Renal pelvis (tissue), 12 donors: ENCODE data around the gene DIDO1. TPM values are rescaled to one million over a fixed set of nuclear protein-coding genes. Genes with fewer than 3 reads are reported as not detected.

Source experiments
- DNase-seq: peaks from one replicate; pipeline ENCODE4 v3.0.0-alpha.2; 2013
- long read RNA-seq, 16 experiments: transcript quantifications; one replicate each; lab custom pipeline, GENCODE V29; 2026
- polyA plus RNA-seq, 3 donors: library from polyadenylated mRNA; unstranded; fragments of 120-200 nt; gene quantifications; one replicate each; pipeline ENCODE4 v1.2.1, GENCODE V29; 2013; ENCODE audit not compliant: insufficient read length in 3 of 3

DIDO1 gene
- polyA plus RNA-seq = 10 to 100 TPM; 61.7 to 68.5 (median 64.8) TPM
- long read RNA-seq, donor 1, partial matches to known transcripts = 0 of 5 reads
- long read RNA-seq, donor 1, other reads (novel, unspliced or antisense) = 0 of 5 reads
- long read RNA-seq, donor 2, full-length matches to known transcripts = 13 of 13 reads
- long read RNA-seq, donor 2, partial matches to known transcripts = 0 of 13 reads
- long read RNA-seq, donor 2, other reads (novel, unspliced or antisense) = 0 of 13 reads
- long read RNA-seq, donor 3, partial matches to known transcripts = 0 of 8 reads
- long read RNA-seq, donor 3, other reads (novel, unspliced or antisense) = 0 of 8 reads
- long read RNA-seq, donor 4, full-length matches to known transcripts = 3 of 11 reads
- long read RNA-seq, donor 4, partial matches to known transcripts = 8 of 11 reads
- long read RNA-seq, donor 4, other reads (novel, unspliced or antisense) = 0 of 11 reads
- long read RNA-seq, donor 5, partial matches to known transcripts = 0 of 2 reads
- long read RNA-seq, donor 5, other reads (novel, unspliced or antisense) = 0 of 2 reads
- long read RNA-seq, donor 6, full-length matches to known transcripts = 10 of 10 reads
- long read RNA-seq, donor 6, partial matches to known transcripts = 0 of 10 reads
- long read RNA-seq, donor 6, other reads (novel, unspliced or antisense) = 0 of 10 reads
- long read RNA-seq, donor 7, full-length matches to known transcripts = 7 of 7 reads
- long read RNA-seq, donor 7, partial matches to known transcripts = 0 of 7 reads
- long read RNA-seq, donor 7, other reads (novel, unspliced or antisense) = 0 of 7 reads
- long read RNA-seq, donor 8, full-length matches to known transcripts = 7 of 7 reads
- long read RNA-seq, donor 8, partial matches to known transcripts = 0 of 7 reads
- long read RNA-seq, donor 8, other reads (novel, unspliced or antisense) = 0 of 7 reads
- long read RNA-seq, donor 9, partial matches to known transcripts = 69 of 117 reads
- long read RNA-seq, donor 9, other reads (novel, unspliced or antisense) = 42 of 117 reads
- long read RNA-seq, donor 10, partial matches to known transcripts = 11 of 15 reads
- long read RNA-seq, donor 10, other reads (novel, unspliced or antisense) = 0 of 15 reads
- long read RNA-seq, donor 11, partial matches to known transcripts = 0 of 4 reads
- long read RNA-seq, donor 11, other reads (novel, unspliced or antisense) = 0 of 4 reads
- long read RNA-seq, donor 12, partial matches to known transcripts = 0 of 5 reads
- long read RNA-seq, donor 12, other reads (novel, unspliced or antisense) = 0 of 5 reads
- long read RNA-seq, donor 13, partial matches to known transcripts = 0 of 8 reads
- long read RNA-seq, donor 13, other reads (novel, unspliced or antisense) = 0 of 8 reads
- long read RNA-seq, donor 14, transcript DIDO1-202 (6 exons, 2,707 nt) = major isoform, 6 of 16 reads
- long read RNA-seq, donor 14, partial matches to known transcripts = 9 of 16 reads
- long read RNA-seq, donor 14, other reads (novel, unspliced or antisense) = 0 of 16 reads
- long read RNA-seq, donor 15, full-length matches to known transcripts = 10 of 169 reads
- long read RNA-seq, donor 15, partial matches to known transcripts = 109 of 169 reads
- long read RNA-seq, donor 15, other reads (novel, unspliced or antisense) = 50 of 169 reads
- long read RNA-seq, donor 16, transcript DIDO1-202 (6 exons, 2,707 nt) = major isoform, 9 of 122 reads
- long read RNA-seq, donor 16, partial matches to known transcripts = 68 of 122 reads
- long read RNA-seq, donor 16, other reads (novel, unspliced or antisense) = 44 of 122 reads

DNA sequence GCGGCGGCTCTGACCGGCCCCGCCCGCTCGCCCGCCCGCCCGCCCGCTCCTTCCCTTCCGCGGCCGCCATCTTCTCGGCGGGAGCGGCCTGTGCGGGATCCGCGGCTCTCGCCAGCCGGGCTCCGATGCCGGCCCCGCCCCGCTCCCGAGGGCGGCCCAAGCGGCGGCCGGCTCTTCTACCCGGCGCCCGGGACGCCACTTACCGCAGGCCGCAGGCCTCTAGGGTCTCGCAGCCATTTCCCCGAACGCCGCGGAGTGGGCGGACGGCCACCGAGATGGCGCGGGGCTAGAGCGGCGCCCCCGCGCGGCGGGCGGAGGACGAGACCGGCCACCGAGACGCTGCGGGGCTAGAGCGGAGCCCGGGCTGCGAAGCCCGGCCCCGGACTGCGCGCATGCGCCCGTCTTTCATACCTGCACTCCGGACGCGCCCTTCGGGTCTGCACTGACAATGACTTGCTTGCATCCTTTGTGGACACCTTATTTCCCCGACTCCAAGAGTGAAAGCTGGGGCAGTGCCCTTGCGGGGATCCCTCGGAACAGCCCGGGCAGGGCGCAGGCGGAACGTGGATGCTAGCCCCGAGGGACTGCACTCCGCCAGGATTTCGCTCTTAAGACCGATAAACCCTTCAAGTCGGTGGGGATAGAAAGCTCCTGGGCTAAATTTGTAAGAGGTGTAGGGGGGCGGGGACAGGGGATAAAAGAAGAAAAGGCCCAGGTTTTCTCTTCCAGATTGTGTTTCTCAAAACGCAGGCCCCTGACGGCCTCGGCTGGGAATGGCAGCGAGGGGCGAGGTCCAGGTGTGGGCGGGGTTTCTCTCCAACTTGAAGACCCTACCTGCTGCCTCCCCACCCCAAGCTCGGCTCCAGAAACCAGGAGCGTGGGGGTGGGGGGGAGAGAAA, at the start of gene DIDO1:
Gene DIDO1 (minus strand): TSS at position 277 of the 899 bp plus-strand sequence.
- peak; percentile 85 for DNase-seq

DNA sequence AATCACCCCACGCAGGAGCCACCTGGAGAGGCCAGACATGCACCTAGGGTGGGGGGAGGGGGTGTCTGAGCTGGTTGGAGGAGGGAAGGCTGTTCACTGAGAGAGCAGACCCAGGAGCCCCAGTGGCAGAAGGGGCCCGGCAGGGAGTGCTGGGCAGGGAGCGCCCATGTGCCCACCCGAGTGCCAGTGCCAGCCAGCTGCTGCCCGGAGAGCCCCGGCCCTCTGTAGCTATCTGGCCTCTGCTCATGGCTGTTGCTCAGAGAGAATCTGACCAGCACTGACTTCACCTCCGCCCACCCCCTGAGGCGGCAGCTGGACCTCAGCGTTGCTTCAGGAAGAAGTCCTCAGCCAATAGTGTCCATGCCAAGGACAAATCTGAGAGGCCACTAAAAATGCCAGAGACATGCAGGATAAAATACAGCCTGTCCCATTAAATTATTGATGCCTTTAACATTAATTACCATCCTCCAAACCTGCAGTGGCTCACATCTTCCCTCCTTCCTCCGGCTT, 49.0 kb upstream of the DIDO1 start:
- no peak for DNase-seq

DNA sequence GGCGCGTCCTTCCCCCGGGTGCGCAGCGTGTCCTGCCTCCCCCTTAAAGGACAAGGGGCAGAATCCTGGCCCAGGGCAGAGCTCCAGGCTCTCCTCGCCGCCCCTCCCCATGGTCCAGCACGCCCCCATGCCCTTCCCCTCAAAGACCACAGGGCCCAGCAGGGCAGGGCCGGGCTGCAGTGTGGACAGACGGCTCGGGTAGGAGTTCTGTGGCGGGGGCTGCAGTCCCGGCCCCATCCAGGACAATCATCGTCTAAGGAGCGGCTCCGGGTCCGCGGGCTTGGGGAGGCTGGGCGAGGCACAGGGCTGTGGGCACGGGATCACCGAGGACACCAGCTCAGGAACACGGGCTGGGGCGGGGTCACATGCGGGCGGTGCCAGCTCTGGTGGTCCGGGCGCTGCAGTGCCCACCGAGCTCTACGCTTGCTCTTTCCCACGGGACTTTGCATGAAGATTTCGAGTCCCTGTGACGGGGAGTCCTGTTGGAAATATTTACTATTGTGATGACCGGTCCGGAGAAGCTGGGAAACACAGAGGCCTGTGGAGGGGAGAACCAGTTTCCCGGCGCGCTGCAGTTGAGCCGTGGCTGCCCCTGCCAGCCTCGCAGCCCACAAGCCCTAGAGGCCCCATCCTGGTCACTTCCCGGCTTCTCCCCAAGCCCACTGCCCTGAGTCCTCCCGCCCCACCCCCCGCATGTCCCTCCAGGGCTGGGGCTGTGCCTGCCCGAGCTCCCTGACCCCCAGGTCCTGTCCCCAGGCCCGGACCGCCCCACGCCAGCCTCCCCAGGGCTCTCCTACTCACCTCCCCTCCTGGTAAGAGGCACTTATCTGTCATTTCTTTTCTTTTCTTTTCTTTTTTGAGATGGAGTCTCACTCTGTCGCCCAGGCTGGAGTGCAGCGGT, 46.8 kb upstream of the DIDO1 start:
- no peak for DNase-seq

DNA sequence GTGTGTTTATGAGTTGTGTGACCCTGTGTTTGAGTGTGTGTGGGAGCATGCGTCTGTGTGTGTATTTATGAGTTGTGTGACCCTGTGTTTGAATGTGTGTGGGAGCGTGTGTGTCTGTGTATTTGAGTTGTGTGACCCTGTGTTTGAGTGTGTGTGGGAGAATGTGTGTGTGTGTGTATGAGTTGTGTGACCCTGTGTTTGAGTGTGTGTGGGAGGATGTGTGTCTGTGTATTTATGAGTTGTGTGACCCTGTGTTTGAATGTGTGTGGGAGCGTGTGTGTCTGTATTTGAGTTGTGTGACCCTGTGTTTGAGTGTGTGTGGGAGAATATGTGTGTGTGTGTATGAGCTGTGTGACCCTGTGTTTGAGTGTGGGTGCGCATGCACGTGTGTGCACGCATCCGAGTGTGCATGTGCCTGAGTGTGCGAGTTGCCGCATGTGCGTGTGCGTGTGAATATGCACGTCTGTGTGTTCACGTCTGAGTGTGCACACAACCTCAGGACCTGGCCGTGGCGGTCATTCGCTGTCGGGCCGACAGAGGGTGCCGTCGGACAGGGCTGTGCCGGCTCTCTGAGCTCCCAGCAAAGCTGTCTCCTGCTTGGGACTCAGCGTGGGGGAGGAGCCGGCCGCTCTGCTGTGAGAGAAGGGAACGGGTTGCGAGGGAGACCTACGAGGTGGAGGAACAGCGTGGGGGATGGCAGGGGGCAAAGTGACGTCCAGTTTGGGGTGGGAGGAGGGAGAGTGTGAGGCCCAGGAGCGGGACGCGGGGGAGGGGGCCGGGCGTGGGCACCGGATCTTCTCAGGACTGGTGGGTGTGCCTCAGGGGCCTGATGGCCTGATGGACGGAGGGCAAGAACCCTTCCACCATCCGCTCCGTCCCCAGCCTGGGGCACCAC, 45.9 kb upstream of the DIDO1 start:
- peak; percentile 86 for DNase-seq

DNA sequence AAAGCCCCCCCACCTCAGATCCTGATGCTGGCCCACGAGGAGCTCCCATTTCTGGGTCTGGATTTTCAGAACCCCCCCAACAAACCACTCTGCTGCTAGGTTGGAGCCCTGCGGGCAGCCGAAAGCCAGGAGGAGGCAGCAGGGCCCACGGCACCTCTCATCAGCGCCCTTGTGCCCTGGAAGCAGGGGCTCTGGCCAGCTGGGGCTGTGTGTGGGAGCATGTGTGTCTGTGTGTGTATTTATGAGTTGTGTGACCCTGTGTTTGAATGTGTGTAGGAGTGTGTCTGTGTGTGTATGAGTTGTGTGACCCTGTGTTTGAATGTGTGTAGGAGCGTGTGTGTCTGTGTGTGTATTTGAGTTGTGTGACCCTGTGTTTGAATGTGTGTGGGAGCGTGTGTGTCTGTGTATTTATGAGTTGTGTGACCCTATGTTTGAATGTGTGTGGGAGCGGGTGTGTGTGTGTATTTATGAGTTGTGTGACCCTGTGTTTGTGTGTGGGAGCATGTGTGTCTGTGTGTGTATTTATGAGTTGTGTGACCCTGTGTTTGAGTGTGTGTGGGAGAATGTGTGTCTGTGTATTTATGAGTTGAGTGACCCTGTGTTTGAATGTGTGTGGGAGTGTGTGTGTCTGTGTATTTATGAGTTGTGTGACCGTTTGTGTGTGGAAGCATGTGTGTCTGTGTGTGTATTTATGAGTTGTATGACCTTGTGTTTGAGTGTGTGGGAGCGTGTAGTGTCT, 45.1 kb upstream of the DIDO1 start:
- no peak for DNase-seq

DNA sequence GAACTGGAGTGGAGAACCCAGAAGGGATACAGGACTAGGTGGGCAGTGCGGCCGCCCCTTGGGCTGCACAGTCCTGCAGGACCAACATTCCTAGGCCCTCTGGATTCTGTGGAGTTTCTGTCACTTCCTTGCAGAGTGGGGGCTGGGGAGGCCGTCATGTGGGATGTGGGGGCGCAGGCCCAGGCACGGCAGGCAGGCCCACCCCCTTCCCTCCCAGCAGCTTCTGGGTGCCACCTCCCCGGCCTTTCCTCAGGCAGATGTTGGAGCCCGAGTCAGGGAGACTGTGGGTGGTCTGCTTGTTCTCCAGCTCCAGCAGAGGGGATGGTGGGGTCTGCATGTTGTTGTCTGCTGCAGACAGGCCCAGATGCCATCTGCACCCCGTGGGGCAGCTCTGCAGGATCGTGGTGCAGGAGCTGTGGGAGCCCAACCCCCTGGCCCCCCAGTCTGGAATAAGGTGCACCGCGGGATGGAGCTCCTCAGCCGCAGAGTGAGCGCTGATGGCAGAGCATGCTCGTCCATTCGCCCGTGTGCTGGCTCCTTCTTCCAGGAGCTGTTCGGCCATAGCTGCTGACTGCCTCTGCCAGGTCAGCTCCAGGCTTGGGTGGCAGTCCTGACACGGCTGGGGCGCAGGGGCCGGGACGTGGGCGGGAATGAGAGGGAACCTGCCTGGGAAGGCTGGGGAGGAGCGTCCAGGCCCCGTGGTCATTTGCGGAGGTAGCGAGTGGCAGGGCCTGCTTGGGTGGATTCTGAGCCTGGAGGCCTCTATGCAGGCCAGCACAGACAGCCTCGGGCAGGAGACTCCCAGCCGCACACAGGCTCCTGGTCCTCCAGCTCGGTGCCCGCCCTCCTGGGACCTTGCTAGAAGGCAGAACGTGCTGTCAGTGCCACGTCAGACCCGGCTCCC, 44.3 kb upstream of the DIDO1 start:
- DNase-seq = no peak

DNA sequence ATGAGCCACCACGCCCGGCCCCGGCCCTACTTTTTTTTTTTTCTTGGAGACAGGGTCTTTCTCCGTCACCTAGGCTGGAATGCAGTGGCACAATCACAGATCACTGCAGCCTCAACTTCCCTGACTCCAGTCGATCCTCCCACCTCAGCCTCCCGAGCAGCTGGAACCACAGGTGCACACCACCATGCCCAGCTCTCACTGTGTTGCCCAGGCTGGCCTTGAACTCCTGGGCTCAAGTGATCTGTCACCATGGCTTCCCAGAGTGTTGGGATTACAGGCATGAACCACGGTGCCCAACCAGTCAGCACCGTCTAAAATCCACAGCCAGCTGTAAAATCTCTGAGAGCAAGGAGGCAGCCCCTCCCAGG, 43.6 kb upstream of the DIDO1 start:
- DNase-seq = no peak

DNA sequence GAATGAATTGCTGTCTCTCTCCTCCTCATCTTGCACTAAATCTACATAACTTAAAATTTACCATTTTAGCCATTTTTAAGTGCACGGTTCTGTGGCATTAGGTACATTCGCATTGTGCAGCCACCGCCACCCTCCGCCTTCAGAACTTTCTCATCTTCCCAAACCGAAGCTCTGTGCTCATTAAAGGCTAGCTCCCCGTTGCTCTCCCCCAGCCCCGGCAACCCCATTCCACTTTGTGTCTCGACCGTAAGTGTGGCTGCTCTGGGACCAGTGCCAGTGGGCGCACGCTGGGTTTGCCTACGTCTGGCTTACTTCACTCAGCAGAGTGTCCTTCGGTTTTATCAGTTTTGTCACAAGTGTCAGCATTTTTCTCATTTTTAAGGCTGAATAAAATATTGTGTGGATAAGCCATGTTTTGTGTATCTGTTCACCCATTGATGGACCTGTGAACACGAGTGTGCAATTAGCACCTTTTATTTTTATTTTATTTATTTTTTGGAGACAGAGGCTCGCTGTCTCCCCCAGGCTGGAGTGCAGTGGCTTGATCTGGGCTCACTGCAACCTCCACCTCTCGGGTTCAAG, 43.0 kb upstream of the DIDO1 start:
- DNase-seq = no peak

DNA sequence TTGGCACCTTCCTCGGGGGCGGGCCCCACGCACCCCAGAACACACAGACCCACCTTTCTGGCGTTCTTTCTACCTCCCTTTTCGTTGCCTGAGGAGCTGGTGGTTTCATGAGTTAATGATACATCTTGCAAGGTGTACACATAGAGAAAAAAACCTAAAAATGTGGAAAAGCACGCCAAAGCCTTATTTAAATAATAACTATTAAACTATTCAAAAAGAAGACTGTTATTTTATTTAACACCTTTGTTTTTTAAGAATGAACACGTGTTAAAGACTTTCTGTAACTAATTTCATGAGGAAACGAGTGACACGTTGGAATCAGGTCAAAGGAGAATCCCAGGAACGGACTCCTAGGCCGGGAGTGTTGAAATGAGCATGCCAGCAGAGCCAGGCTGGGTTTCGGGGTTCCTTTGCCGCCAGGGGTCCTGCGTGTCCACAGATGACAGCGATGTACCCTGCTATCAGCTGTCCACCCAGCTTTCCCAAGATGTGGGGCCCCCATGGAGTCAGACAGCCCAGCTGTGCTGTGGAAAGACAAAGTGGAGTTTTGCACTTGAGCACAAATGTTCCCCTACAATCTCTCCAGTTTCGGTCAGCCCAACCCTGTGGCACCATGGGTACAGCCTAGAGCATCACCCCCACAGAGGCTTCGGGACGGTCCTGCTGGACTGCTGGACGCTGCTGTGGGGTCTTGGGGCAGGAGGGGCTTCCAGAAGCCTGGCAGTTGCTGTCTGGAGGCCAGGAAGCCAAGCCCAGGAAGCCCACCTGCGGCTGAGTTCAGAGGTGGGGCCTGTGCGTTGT, 42.3 kb upstream of the DIDO1 start:
- no peak for DNase-seq

DNA sequence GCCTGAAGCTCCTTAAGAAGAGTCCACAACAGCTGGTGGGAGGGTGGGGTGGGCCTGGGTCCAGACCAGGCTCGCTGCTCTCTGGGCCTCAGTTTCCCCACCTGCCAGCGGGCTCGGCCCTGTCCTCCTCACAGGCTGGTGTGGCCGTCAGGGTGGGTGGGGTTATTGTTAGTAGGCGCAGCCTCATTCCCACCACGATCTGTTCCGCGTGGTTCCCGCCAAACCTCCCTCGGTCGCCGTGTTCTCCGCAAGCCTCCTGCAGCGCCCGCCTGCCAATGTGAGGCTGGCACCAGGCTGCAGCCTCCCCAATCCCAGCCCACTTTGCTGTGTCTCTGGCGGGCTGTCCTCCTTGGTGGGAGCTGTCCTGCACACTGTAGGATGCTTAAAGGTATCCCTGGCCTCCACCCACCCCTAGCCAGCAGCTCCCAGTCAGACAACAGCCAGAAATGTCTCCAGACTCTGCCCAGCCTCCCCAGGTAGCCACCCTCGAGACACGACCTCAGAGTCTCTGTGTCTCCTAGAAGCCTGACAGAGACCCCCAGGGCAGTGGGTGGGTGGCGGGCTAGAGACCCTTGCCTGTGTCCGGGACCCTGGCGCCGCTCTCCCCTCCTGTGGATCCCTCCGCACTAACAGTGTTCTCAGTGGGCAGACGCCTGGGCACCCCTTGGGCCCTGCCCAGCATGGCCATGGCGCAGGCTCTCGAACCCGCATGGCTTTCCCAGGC, 41.5 kb upstream of the DIDO1 start:
- no peak for DNase-seq

DNA sequence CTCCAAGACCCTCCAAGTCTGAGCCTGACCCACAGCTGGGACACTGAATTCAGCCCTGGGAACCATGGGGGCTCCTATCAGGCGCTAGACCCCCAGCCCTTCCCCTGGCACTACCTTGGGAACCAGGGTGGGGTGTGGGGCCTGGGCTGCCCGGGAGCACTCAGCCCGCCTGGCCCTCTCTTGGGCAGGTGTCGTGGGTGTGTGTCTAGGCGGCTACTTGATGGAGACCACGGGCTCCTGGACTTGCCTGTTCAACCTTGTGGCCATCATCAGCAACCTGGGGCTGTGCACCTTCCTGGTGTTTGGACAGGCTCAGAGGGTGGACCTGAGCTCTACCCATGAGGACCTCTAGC, 40.8 kb upstream of the DIDO1 start:
- DNase-seq = no peak

DNA sequence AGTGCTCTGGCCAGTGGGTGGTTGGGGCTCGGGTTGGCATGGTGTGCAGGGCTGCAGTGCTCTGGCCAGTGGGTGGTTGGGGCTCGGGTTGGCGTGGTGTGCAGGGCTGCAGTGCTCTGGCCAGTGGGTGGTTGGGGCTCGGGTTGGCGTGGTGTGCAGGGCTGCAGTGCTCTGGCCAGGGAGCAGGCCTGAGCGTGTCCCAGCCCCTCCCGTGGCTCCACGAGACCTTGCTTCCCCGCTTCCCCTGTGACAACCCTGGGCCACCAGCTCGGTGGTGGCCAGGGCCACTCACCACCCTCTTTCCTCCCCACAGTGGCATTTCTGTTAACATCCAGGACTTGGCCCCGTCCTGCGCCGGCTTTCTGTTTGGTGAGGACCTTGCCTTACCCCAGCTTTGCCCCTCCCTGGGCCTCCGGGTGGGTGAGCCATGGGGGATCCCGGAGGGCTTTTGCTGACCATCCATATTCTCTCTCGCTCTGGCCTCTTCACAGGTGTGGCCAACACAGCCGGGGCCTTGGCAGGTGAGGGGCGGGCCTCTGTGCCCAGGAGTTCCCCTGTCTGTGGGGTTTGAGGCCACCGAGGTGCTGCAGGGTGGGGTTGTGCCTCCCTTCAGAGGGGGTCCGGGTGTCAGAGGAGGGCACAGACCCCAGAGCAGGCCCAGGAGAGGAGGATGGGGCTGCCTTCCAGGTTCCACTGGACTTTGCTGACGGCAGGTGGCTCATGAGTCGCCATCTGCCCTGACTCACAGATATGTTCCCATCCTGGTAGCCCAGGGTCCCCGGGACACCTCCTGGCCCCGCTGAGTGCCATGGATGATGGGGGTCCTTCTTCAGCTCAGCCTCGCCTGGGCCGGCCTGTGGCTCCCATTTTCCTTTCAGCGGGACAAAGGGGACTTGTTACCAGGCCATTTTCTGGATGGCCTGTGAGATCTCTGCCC, 40.2 kb upstream of the DIDO1 start:
- DNase-seq = no peak

DNA sequence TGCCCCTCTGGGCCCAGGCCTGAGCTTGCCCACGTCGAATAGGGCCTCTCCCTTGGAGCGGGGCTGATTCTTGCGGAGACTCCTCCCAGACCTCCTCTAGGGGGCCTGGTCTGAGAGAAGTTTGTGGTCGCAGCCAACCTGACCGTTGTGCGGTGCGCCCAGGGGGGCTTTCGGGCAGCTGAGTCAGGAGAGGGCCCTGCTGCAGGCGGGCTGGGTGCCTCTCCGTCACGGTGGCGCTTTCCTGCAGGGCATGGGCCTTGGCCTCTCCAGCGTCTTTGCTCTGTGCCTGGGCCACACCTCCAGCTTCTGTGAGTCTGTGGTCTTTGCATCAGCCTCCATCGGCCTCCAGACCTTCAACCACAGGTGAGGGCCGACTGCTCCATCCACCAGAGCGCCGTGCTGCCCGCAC, 39.1 kb upstream of the DIDO1 start:
- no peak for DNase-seq
